A673 (cell line): ENCODE results near the gene ANKRD53.

Experiments
- CTCF ChIP-seq: fragments of 300-800, 200-600 bp; sonication (generic); conservative IDR thresholded peaks from 2 replicates; pipeline ENCODE4 v1.5.1; 2017; ENCODE audit warnings: low read depth, mild to moderate bottlenecking, antibody characterized with exemption, low read length, moderate library complexity, mixed read lengths
- EZH2 ChIP-seq: fragments of 200-600 bp; sonication (generic); IDR thresholded peaks from 2 replicates; pipeline ENCODE4 v1.6.1; 2017; ENCODE audit warnings: borderline replicate concordance, low read depth, mild to moderate bottlenecking, mixed read lengths, antibody characterized with exemption, low read length; ENCODE audit not compliant: poor library complexity, severe bottlenecking

GRCh38 chr2:70986499-70987189 lies 8.2 kb downstream of the ANKRD53 start:
- no peak for TF ChIP-seq CTCF
- no peak for TF ChIP-seq EZH2
